Ovary (tissue), 9 donors: ENCODE measurements around the gene TENM4. TPM values are rescaled to one million over a fixed set of nuclear protein-coding genes. Genes with fewer than 3 reads are reported as not detected.

Experiments used
- DNase-seq, 5 donors: peaks; one replicate each; pipeline ENCODE4 v3.0.0-alpha.2; 2019 to 2020
- H3K27ac ChIP-seq, 2 donors: fragments of 200-600 bp; one replicate each; pipeline versions ENCODE4 v1.5.1 to v1.8.0; 2019 to 2022
- H3K27me3 ChIP-seq: fragments of 200-600 bp; one replicate; pipeline ENCODE4 v1.8.0; 2022
- H3K36me3 ChIP-seq: fragments of 200-600 bp; sonication (generic); one replicate; pipeline ENCODE4 v1.5.1; 2019
- H3K4me1 ChIP-seq: one replicate; pipeline ENCODE4 v1.8.1; 2013; ENCODE audit warnings: mild to moderate bottlenecking, moderate library complexity; ENCODE audit not compliant: insufficient read depth
- H3K4me3 ChIP-seq: fragments of 200-600 bp; sonication (generic); one replicate; pipeline ENCODE4 v1.5.1; 2017
- H3K9me3 ChIP-seq, 2 donors: fragments of 200-600 bp in 1 of 2; sonication (generic) in 1 of 2; one replicate each; pipeline versions ENCODE4 v1.5.1 to v1.8.1; 2013 to 2019; ENCODE audit warnings: mild to moderate bottlenecking in 1 of 2, moderate library complexity in 1 of 2
- CTCF ChIP-seq, 3 donors: fragments of 450-650 bp in 2 of 3; fragments of 200-600 bp in 1 of 3; IDR thresholded peaks; one replicate each; pipeline versions ENCODE4 v1.5.1 to v1.8.0; 2016 to 2022; ENCODE audit warnings: antibody characterized with exemption in 3 of 3, mild to moderate bottlenecking in 1 of 3
- EP300 ChIP-seq: sonication (generic); formaldehyde crosslinking; IDR thresholded peaks from one replicate; pipeline ENCODE4 v1.6.1; 2017; ENCODE audit warnings: antibody characterized with exemption
- POLR2A ChIP-seq: fragments of 450-650 bp; IDR thresholded peaks from one replicate; pipeline ENCODE4 v1.6.1; 2017; ENCODE audit warnings: antibody characterized with exemption, mild to moderate bottlenecking, moderate library complexity
- WGBS, 3 donors: extraction: QIAGEN DNeasy Blood & Tissue Kit in 1 of 3; methylation state at CpG; one replicate each; pipeline versions ENCODE4 v1.1.5 to v1.1.7; 2013 to 2017; 5-methylcytosine and 5-hydroxymethylcytosine counted together
- intact Hi-C, 4 donors: fragments of 100-400 bp; cut with DNase I; formaldehyde crosslinking; loops; one replicate each; pipeline versions ENCODE4 v1.11.0 to v1.15.1; 2022 to 2023
- polyA plus RNA-seq, 2 donors: library from polyadenylated mRNA; stranded (reverse); fragments of 200-250 nt in 1 of 2; fragments of 350-450 nt in 1 of 2; fragmentation: Illumina TruSeq in 1 of 2; extraction: RNeasy Lipid Tissue Mini Kit (QIAGEN cat#74804) in 1 of 2; gene quantifications; one replicate each; pipeline ENCODE4 v1.2.3, GENCODE V29; 2013 to 2014
- total RNA-seq, 7 donors: library from RNA; depleted of rRNA in 2 of 7; stranded (reverse); fragments of >200 nt in 2 of 7; fragmentation: NEBNext Ultra II Directional in 3 of 7; extraction: Animal tissue kit (Norgen Biotek cat#: 25700) in 3 of 7; gene quantifications; one replicate each; pipeline versions ENCODE4 v1.1.0 to v1.2.4, GENCODE V29; 2016 to 2023
- donor health status: DM: no; HTN: no; CAD: no; lungs with moderate emphysema.
- donor health status: DM: no; HTN: no; CAD: no.
- donor health status: Bipolar disorder and iron deficiency.
- donor health status: DM: yes; HTN: yes; CAD: no.
- donor health status: DM: no; HTN: no; CAD: no.
- donor health status: DM: yes; HTN: yes; CAD: no.

The TENM4 gene
- total and polyA plus RNA-seq, 9 donors = 11.0 to 206 (median 107) TPM

- Histone ChIP-seq H3K9me3 (no peaks in the 10 kb centered on the region), H3K27me3 (no peaks in the 10 kb centered on the region), H3K4me3 (no peak overlapping the region), H3K4me1 (peaks cover 3% of the 10 kb centered on the region), H3K36me3 (no peaks in the 10 kb centered on the region), H3K27ac (no peak overlapping the region)
- no peak for DNase-seq
- intact Hi-C loops = loop anchor here in 1 of 4 donors (5.0 kb wide), 1 partner anchor 542 kb away; no protein-coding TSS in a partner anchor
- TF ChIP-seq EP300 (no peak), CTCF (IDR thresholded peaks at IDR 0.05) (no peak), POLR2A (no peak)
- WGBS, 3 donors = 51 to 77% (median 75%) methylated on average over 6 of the region's 6 CpGs
These were observed 490.7 kb downstream of the TENM4 start for GRCh38 chr11:78949976-78950690.

DNA sequence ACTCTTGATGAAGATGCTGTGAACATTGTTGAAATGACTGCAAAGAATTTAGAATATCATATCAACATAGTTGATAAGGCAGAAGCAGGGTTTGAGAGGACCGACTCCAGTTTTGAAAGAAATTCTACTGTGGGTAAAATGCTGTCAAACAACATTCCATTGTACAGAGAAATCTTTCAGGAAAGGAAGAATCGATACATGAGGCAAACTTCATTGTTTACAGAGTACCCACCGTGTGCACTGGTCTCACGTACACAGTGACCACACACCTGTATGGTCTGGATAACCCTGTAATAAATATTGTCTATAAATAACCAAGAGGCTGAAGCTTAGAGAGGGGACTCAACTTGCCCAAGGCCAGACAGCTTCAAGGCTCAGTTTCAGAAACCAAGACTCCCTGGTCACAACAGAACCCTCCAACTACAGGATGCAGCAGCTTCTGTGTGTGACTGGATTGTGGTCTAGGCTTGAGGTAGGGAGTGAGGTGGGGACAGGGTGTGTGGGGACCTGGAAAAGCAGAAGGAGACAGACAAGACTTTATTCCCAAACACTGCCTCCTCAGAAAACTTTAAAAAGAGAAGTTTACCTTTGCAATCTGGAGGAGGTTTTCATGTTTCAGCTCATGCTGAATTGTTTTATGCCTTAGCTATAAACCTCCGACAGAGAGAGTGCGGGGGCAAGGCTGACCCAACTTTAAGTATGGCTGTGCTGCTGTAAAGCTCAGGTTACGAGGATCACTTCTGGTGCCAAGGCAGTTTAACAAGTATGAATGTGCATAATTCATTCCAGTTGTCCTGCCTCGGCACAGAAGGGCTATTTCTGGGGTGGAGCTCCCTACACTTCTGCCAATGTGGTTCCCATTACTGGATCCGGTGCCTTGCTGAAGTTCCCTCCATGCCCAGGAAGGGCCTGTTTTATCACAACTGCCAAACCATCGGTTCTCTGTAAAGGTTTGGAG lies 493.6 kb downstream of the TENM4 start:
- Histone ChIP-seq H3K27ac (no peak overlapping the region), H3K36me3 (no peaks in the 10 kb centered on the region), H3K4me1 (peaks cover 3% of the 10 kb centered on the region), H3K4me3 (no peak overlapping the region), H3K27me3 (no peaks in the 10 kb centered on the region), H3K9me3 (no peaks in the 10 kb centered on the region)
- TF ChIP-seq CTCF (IDR thresholded peaks at IDR 0.05) = no peak
- TF ChIP-seq EP300 = no peak
- no peak for TF ChIP-seq POLR2A
- no peak for DNase-seq
- intact Hi-C loops = no loop called here
- WGBS, 3 donors = 70 to 77% (median 72%) methylated on average over 10 of the region's 10 CpGs

DNA sequence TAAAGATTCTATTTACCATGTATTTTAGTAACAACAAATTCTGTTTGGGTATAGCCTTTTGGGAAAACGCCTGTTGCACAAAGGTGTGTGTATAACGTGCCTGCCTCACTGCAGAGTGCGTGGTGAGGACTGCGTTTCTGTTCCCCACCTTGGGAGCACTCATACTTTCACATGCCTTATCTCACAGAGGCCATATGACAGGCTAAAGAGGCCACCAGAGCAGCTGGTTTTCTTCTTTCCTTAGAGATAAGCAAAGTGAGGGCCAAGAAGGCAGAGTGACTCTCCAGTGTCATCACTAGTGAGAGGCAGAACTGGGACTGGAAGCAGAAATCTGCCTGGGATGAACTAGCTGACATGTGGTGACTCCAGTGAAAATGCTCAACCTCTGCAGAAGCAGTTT lies 497.0 kb downstream of the TENM4 start:
- Histone ChIP-seq H3K4me3 (no peak overlapping the region), H3K36me3 (no peaks in the 10 kb centered on the region), H3K4me1 (no peaks in the 10 kb centered on the region), H3K27me3 (no peaks in the 10 kb centered on the region), H3K27ac (no peak overlapping the region), H3K9me3 (no peaks in the 10 kb centered on the region)
- 79 to 83% (median 82%) methylated on average over 4 of the region's 4 CpGs for WGBS, 3 donors
- DNase-seq = no peak
- intact Hi-C loops = no loop called here
- TF ChIP-seq POLR2A (no peak), CTCF (IDR thresholded peaks at IDR 0.05) (no peak), EP300 (no peak)

GRCh38 chr11:78943154-78943553 lies 497.7 kb downstream of the TENM4 start:
- no peaks in the 10 kb centered on the region for H3K27me3 ChIP-seq
- intact Hi-C loops = no loop called here
- no peak for TF ChIP-seq EP300
- TF ChIP-seq POLR2A = no peak
- no peak for TF ChIP-seq CTCF (IDR thresholded peaks at IDR 0.05)
- no peaks in the 10 kb centered on the region for H3K4me1 ChIP-seq
- H3K9me3 ChIP-seq = no peaks in the 10 kb centered on the region
- 63 to 82% (median 70%) methylated on average over 3 of the region's 3 CpGs for WGBS, 3 donors
- H3K27ac ChIP-seq = no peak overlapping the region
- no peaks in the 10 kb centered on the region for H3K36me3 ChIP-seq
- no peak for DNase-seq
- H3K4me3 ChIP-seq = no peak overlapping the region
